Measurements from ENCODE around the gene EOGT. TPM values are rescaled to one million over a fixed set of nuclear protein-coding genes. Genes with fewer than 3 reads are reported as not detected.

EOGT gene
- total and polyA plus RNA-seq, 10 of the 15 experiments (the other 5 are each of a cell fraction or from before 2014, with no cell fraction given), result 3.5 to 16.5 (median 8.3) TPM

- no peak overlapping the region for H3K27ac ChIP-seq (ENCODE audit: control insufficient read depth, insufficient read depth)
- H2AFZ ChIP-seq (ENCODE audit: control insufficient read depth, low read depth, low read length), result no peak overlapping the region
- TF ChIP-seq CREB1 (IDR thresholded peaks at IDR 0.05; ENCODE audit: low read depth) (no peak), LARP7 (IDR thresholded peaks at IDR 0.05) (no peak), CTCF (IDR thresholded peaks at IDR 0.05 in 2 of 3, conservative IDR thresholded peaks at IDR 0.05 in 1 of 3; ENCODE audit: control insufficient read depth in 2 of 3, extremely low read depth in 1 of 3, insufficient read depth in 1 of 3, low read depth in 3 of 3, low read length in 3 of 3) (peak; percentile 76 to 80 (median 79)), SMARCA5 (IDR thresholded peaks at IDR 0.05) (no peak), POLR2A (IDR thresholded peaks at IDR 0.05; ENCODE audit: low read depth, low read length) (no peak), YBX1 (IDR thresholded peaks at IDR 0.05) (no peak), FOXM1 (IDR thresholded peaks at IDR 0.05; ENCODE audit: low read depth, low read length) (no peak), SMC3 (IDR thresholded peaks at IDR 0.05; ENCODE audit: borderline replicate concordance, low read length) (peak; percentile 60; the same call in 1 of the 2 replicates), SMAD5 (IDR thresholded peaks at IDR 0.05; ENCODE audit: low read depth) (no peak), BMI1 (IDR thresholded peaks at IDR 0.05; ENCODE audit: borderline replicate concordance) (no peak), RAD21 (IDR thresholded peaks at IDR 0.05; ENCODE audit: insufficient read depth, low read depth, low read length) (peak; percentile 75)
- TF ChIP-seq, protein P1, sequence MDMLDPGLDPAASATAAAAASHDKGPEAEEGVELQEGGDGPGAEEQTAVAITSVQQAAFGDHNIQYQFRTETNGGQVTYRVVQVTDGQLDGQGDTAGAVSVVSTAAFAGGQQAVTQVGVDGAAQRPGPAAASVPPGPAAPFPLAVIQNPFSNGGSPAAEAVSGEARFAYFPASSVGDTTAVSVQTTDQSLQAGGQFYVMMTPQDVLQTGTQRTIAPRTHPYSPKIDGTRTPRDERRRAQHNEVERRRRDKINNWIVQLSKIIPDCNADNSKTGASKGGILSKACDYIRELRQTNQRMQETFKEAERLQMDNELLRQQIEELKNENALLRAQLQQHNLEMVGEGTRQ (IDR thresholded peaks at IDR 0.05; ENCODE audit: borderline replicate concordance, low read depth, low read length), result no peak
- TF ChIP-seq, protein P2, sequence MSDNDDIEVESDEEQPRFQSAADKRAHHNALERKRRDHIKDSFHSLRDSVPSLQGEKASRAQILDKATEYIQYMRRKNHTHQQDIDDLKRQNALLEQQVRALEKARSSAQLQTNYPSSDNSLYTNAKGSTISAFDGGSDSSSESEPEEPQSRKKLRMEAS (IDR thresholded peaks at IDR 0.05; ENCODE audit: low read depth, low read length), result no peak
- TF ChIP-seq, protein P3, sequence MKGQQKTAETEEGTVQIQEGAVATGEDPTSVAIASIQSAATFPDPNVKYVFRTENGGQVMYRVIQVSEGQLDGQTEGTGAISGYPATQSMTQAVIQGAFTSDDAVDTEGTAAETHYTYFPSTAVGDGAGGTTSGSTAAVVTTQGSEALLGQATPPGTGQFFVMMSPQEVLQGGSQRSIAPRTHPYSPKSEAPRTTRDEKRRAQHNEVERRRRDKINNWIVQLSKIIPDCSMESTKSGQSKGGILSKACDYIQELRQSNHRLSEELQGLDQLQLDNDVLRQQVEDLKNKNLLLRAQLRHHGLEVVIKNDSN (IDR thresholded peaks at IDR 0.05; ENCODE audit: borderline replicate concordance, extremely low read length, insufficient read depth, low read depth, low read length), result no peak
- WGBS (ENCODE audit: insufficient coverage, insufficient replicate concordance, low lambda C conversion rate, missing lambda C conversion rate), result 33% methylated on average over 11 of the region's 11 CpGs
- no peak overlapping the region for H3K9ac ChIP-seq (ENCODE audit: control insufficient read depth, insufficient read depth, low read length)
- FAIRE-seq, result no peak
- POLR2A ChIA-PET, result no interaction called here
- H3K9me3 ChIP-seq (replicated peaks; ENCODE audit: control insufficient read depth, insufficient read depth, low read length), result no peaks in the 10 kb centered on the region
- H3K79me2 ChIP-seq (ENCODE audit: control insufficient read depth, insufficient read depth, low read length), result no peaks in the 10 kb centered on the region
- CTCF ChIA-PET, result interaction anchor here (0.6 to 2.8 kb wide), 8 partner anchors 8 to 149 kb away, joined by 3 to 11 read pairs (median 6); no protein-coding TSS in a partner anchor
- H3K4me3 ChIP-seq, result no peak overlapping the region
- no peaks in the 10 kb centered on the region for H3K4me1 ChIP-seq (ENCODE audit: control insufficient read depth, insufficient read depth, low read length)
- intact Hi-C loops (cut with micrococcal nuclease; ENCODE audit: unreplicated experiment) (loop anchor here (1.0 to 10.0 kb wide), 2 partner anchors 79 to 1588 kb away; no protein-coding TSS in a partner anchor), in situ Hi-C loops (cut with MboI) (no loop called here)
- H3K4me2 ChIP-seq (ENCODE audit: control insufficient read depth, insufficient read depth), result no peak overlapping the region
- H4K20me1 ChIP-seq (ENCODE audit: control insufficient read depth, insufficient read depth), result no peaks in the 10 kb centered on the region
- ATAC-seq, result peak; percentile 98
- no TSS peak for BruUV-seq (replicated peaks)
- no peak for DNase-seq (ENCODE audit: low read depth, low spot score)
- RAD21 ChIA-PET (ENCODE audit: unreplicated experiment), result interaction anchor here (1.1 to 1.3 kb wide), 3 partner anchors 27 to 72 kb away, joined by 3 read pairs; no protein-coding TSS in a partner anchor
- no peaks in the 10 kb centered on the region for H3K36me3 ChIP-seq (ENCODE audit: control insufficient read depth in 2 of 2, insufficient read depth in 2 of 2, low read length in 1 of 2)
- H3K27me3 ChIP-seq (replicated peaks in 1 of 2; ENCODE audit: control insufficient read depth in 2 of 2, insufficient read depth in 2 of 2, low read length in 1 of 2), result peaks cover 0 to 2% of the 10 kb centered on the region in 2 experiments; a peak in 1 of 4 replicates
- SMC1A ChIA-PET (ENCODE audit: uncharacterized antibody, unreplicated experiment), result interaction anchor here (0.5 kb wide), 1 partner anchor 22 kb away, joined by 3 read pairs; no protein-coding TSS in a partner anchor
These were observed 41.0 kb downstream of the EOGT start for GRCh38 chr3:68972358-68972979.

All from GM12878 (cell line).